IMR-90 (cell line): ENCODE data around the gene CEMIP2.

Experiments
- BHLHE40 ChIP-seq: fragments of 150-350 bp; IDR thresholded peaks from 2 replicates; pipeline ENCODE4 v1.6.1; 2016; ENCODE audit warnings: mild to moderate bottlenecking, low read depth, low read length
- CEBPB ChIP-seq: IDR thresholded peaks from 2 replicates; pipeline ENCODE4 v1.6.1; 2012; ENCODE audit warnings: low read depth, low read length, improper control_type of control experiment
- CTCF ChIP-seq: conservative IDR thresholded peaks from 2 replicates; pipeline ENCODE4 v1.5.1; 2012; ENCODE audit warnings: mild to moderate bottlenecking, low read depth, low read length, improper control_type of control experiment
- ELK1 ChIP-seq: fragments of 150-350 bp; IDR thresholded peaks from 2 replicates; pipeline ENCODE4 v1.6.1; 2016; ENCODE audit warnings: low read depth, mild to moderate bottlenecking, low read length, moderate library complexity, borderline replicate concordance
- MAFK ChIP-seq: IDR thresholded peaks from 2 replicates; pipeline ENCODE4 v1.6.1; 2012; ENCODE audit warnings: low read depth, low read length, improper control_type of control experiment
- NFE2L2 ChIP-seq: fragments of 150-350 bp; IDR thresholded peaks from 2 replicates; pipeline ENCODE4 v1.6.1; 2016; ENCODE audit warnings: low read depth, mild to moderate bottlenecking, low read length
- POLR2A ChIP-seq: IDR thresholded peaks from 2 replicates; pipeline ENCODE4 v1.6.1; 2012; ENCODE audit warnings: mild to moderate bottlenecking, low read depth, low read length
- RAD21 ChIP-seq: IDR thresholded peaks from 2 replicates; pipeline ENCODE4 v1.6.1; 2012; ENCODE audit warnings: low read length, improper control_type of control experiment
- RCOR1 ChIP-seq: IDR thresholded peaks from 2 replicates; pipeline ENCODE4 v1.6.1; 2012; ENCODE audit warnings: mild to moderate bottlenecking, low read length, improper control_type of control experiment; ENCODE audit not compliant: insufficient replicate concordance
- RFX5 ChIP-seq: IDR thresholded peaks from 2 replicates; pipeline ENCODE4 v1.8.0; 2012; ENCODE audit warnings: low read depth, mild to moderate bottlenecking, low read length, moderate library complexity
- SMC3 ChIP-seq: fragments of 150-350 bp; IDR thresholded peaks from 2 replicates; pipeline ENCODE4 v1.6.1; 2016; ENCODE audit warnings: low read depth, mild to moderate bottlenecking, antibody characterized with exemption, low read length, moderate library complexity
- USF2 ChIP-seq: fragments of 150-350 bp; IDR thresholded peaks from 2 replicates; pipeline ENCODE4 v1.6.1; 2017; ENCODE audit warnings: mild to moderate bottlenecking, antibody characterized with exemption, low read length, low read depth

DNA sequence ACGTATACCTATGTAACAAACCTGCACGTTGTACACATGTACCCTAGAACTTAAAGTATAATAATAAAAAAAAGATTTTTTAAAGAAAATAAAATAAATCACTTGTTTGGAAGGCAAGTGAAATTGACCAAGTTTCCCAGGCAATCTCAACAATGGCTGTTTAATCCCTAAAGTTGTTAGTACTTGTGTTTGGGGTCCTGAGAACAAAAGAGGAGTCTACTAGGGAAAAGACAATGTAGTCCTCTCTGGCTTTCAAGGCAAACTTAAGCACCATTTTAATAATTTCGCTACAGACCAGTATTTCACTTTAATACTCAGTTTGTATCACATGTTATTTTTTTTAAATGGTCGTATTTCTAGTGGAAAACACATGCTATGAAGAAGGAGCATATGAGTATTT is 14.2 kb downstream of the CEMIP2 start:
- TF ChIP-seq CTCF (no peak), CEBPB (no peak), RFX5 (no peak), POLR2A (no peak), SMC3 (no peak), NFE2L2 (no peak), MAFK (no peak), USF2 (no peak), BHLHE40 (no peak), ELK1 (no peak), RCOR1 (no peak), RAD21 (no peak)
